DND-41 (cell line): ENCODE measurements around the gene ZNF490.

Source experiments
- CTCF ChIP-seq: IDR thresholded peaks from 2 replicates; pipeline ENCODE4 v1.5.1; 2012; ENCODE audit warnings: borderline replicate concordance, low read length, moderate library complexity, mild to moderate bottlenecking; ENCODE audit not compliant: poor library complexity, severe bottlenecking; ENCODE audit errors: extremely low read depth
- EZH2 ChIP-seq: IDR thresholded peaks from 3 replicates; pipeline ENCODE4 v1.6.1; 2012; ENCODE audit warnings: borderline replicate concordance, low read depth, mild to moderate bottlenecking, moderate library complexity, low read length, inconsistent platforms; ENCODE audit not compliant: severe bottlenecking

GRCh38 chr19:12574036-12574435, 36.6 kb downstream of the ZNF490 start:
- TF ChIP-seq CTCF (no peak), EZH2 (no peak)
